SK-N-SH treated with all-trans-retinoic acid at 6 μM for 48 hours (cell line): Measurements from ENCODE around the gene CROCC2.

Experiments used
- ATAC-seq: fragments of 200-7000 bp; cut with Tn5 transposase; 3 replicates; pipeline ENCODE4 v1.9.1; 2020; ENCODE audit warnings: mild to moderate bottlenecking, moderate library complexity
- ARNTL ChIP-seq: fragments of 450-650 bp; formaldehyde crosslinking; IDR thresholded peaks from 2 replicates; pipeline ENCODE4 v1.5.0; 2020; ENCODE audit warnings: low read depth, mild to moderate bottlenecking, moderate library complexity, borderline replicate concordance
- CSDC2 ChIP-seq: fragments of 250-450 bp; sonication (Bioruptor Pico); IDR thresholded peaks from 2 replicates; pipeline ENCODE4 v1.5.0; 2020; ENCODE audit warnings: mild to moderate bottlenecking, moderate library complexity
- ESRRG ChIP-seq: fragments of 250-450 bp; sonication (Bioruptor Pico); IDR thresholded peaks from 2 replicates; pipeline ENCODE4 v1.6.1; 2021; ENCODE audit warnings: mild to moderate bottlenecking
- GLIS3 ChIP-seq: fragments of 250-450 bp; sonication (Bioruptor Pico); IDR thresholded peaks from 2 replicates; pipeline ENCODE4 v1.5.0; 2020; ENCODE audit warnings: mild to moderate bottlenecking, moderate library complexity
- ISL1 ChIP-seq: fragments of 250-450 bp; sonication (Bioruptor Pico); IDR thresholded peaks from 2 replicates; pipeline ENCODE4 v2.1.2; 2022; ENCODE audit warnings: mild to moderate bottlenecking, moderate library complexity
- OSR1 ChIP-seq: fragments of 250-450 bp; sonication (Bioruptor Pico); IDR thresholded peaks from 2 replicates; pipeline ENCODE4 v1.8.0; 2022; ENCODE audit warnings: moderate library complexity, mild to moderate bottlenecking, inconsistent platforms
- PPARA ChIP-seq: fragments of 250-450 bp; sonication (Bioruptor Pico); IDR thresholded peaks from 2 replicates; pipeline ENCODE4 v1.5.0; 2020; ENCODE audit warnings: mild to moderate bottlenecking, borderline replicate concordance
- SNAI2 ChIP-seq: fragments of 250-450 bp; sonication (Bioruptor Pico); IDR thresholded peaks from 2 replicates; pipeline ENCODE4 v1.5.0; 2020; ENCODE audit warnings: mild to moderate bottlenecking, moderate library complexity
- TCF4 ChIP-seq: fragments of 250-450 bp; sonication (Bioruptor Pico); IDR thresholded peaks from 2 replicates; pipeline ENCODE4 v1.8.0; 2021; ENCODE audit warnings: mild to moderate bottlenecking, moderate library complexity, borderline replicate concordance
- TOX ChIP-seq: fragments of 250-450 bp; sonication (Bioruptor Pico); IDR thresholded peaks from 2 replicates; pipeline ENCODE4 v1.8.0; 2021; ENCODE audit warnings: mild to moderate bottlenecking, moderate library complexity, borderline replicate concordance
- ZC3H10 ChIP-seq: fragments of 250-450 bp; sonication (Bioruptor Pico); IDR thresholded peaks from 2 replicates; pipeline ENCODE4 v1.5.1; 2021; ENCODE audit warnings: mild to moderate bottlenecking, moderate library complexity
- ZFP3 ChIP-seq: fragments of 250-450 bp; sonication (Bioruptor Pico); IDR thresholded peaks from 2 replicates; pipeline ENCODE4 v1.5.0; 2020; ENCODE audit warnings: mild to moderate bottlenecking, moderate library complexity
- ZFP30 ChIP-seq: fragments of 450-650 bp; formaldehyde crosslinking; IDR thresholded peaks from 2 replicates; pipeline ENCODE4 v1.5.0; 2022; ENCODE audit warnings: mild to moderate bottlenecking, moderate library complexity
- ZNF565 ChIP-seq: fragments of 450-650 bp; formaldehyde crosslinking; conservative IDR thresholded peaks from 2 replicates; pipeline ENCODE4 v1.5.0; 2020; ENCODE audit warnings: low read depth, mild to moderate bottlenecking, moderate library complexity
- ZNF70 ChIP-seq: fragments of 450-650 bp; formaldehyde crosslinking; IDR thresholded peaks from 2 replicates; pipeline ENCODE4 v1.5.0; 2020; ENCODE audit warnings: mild to moderate bottlenecking, moderate library complexity
- ZNF8 ChIP-seq: fragments of 450-650 bp; formaldehyde crosslinking; IDR thresholded peaks from 2 replicates; pipeline ENCODE4 v1.5.0; 2020; ENCODE audit warnings: mild to moderate bottlenecking, moderate library complexity
- TF ChIP-seq, protein P1 (sequence below): fragments of 250-450 bp; sonication (Bioruptor Pico); IDR thresholded peaks from 2 replicates; pipeline ENCODE4 v1.8.0; 2020; ENCODE audit warnings: mild to moderate bottlenecking, moderate library complexity, borderline replicate concordance
- TF ChIP-seq, protein P2 (sequence below): fragments of 250-450 bp; sonication (Bioruptor Pico); IDR thresholded peaks from 2 replicates; pipeline ENCODE4 v1.8.0; 2021; ENCODE audit warnings: low read depth, mild to moderate bottlenecking, moderate library complexity, borderline replicate concordance
- TF ChIP-seq, protein P3 (sequence below): fragments of 250-450 bp; sonication (Bioruptor Pico); IDR thresholded peaks from 2 replicates; pipeline ENCODE4 v1.5.0; 2020; ENCODE audit warnings: mild to moderate bottlenecking, moderate library complexity
- TF ChIP-seq, protein P4 (sequence below): fragments of 250-450 bp; sonication (Bioruptor Pico); IDR thresholded peaks from 2 replicates; pipeline ENCODE4 v1.5.1; 2020; ENCODE audit warnings: low read depth, mild to moderate bottlenecking, moderate library complexity

The CROCC2 gene

DNA sequence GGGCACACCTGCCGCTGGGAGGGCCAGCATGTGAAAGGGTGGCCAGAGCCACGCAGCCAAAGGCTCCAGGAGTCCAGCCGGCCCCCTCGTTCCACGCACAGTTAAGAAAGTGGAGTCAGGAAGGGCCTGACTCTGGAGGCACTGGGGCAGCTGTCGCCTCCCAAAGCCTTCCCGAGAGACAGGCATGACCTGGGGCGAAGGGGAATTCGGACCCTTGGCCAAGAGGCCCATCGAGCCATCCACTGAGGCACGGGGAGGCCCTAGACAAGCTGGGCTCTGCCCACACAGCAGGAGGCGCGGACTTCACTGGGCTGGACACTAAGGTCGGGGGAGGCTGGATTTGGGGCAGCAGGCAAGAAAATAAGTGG lies 53.8 kb downstream of the CROCC2 start:
- no peak for ATAC-seq
- no peak for TF ChIP-seq PPARA (CRISPR knock-in tag)
- no peak for TF ChIP-seq ZFP3
- TF ChIP-seq, protein P1, sequence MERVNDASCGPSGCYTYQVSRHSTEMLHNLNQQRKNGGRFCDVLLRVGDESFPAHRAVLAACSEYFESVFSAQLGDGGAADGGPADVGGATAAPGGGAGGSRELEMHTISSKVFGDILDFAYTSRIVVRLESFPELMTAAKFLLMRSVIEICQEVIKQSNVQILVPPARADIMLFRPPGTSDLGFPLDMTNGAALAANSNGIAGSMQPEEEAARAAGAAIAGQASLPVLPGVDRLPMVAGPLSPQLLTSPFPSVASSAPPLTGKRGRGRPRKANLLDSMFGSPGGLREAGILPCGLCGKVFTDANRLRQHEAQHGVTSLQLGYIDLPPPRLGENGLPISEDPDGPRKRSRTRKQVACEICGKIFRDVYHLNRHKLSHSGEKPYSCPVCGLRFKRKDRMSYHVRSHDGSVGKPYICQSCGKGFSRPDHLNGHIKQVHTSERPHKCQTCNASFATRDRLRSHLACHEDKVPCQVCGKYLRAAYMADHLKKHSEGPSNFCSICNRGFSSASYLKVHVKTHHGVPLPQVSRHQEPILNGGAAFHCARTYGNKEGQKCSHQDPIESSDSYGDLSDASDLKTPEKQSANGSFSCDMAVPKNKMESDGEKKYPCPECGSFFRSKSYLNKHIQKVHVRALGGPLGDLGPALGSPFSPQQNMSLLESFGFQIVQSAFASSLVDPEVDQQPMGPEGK: no peak
- no peak for TF ChIP-seq OSR1
- TF ChIP-seq ZNF565 (CRISPR knock-in tag): no peak

DNA sequence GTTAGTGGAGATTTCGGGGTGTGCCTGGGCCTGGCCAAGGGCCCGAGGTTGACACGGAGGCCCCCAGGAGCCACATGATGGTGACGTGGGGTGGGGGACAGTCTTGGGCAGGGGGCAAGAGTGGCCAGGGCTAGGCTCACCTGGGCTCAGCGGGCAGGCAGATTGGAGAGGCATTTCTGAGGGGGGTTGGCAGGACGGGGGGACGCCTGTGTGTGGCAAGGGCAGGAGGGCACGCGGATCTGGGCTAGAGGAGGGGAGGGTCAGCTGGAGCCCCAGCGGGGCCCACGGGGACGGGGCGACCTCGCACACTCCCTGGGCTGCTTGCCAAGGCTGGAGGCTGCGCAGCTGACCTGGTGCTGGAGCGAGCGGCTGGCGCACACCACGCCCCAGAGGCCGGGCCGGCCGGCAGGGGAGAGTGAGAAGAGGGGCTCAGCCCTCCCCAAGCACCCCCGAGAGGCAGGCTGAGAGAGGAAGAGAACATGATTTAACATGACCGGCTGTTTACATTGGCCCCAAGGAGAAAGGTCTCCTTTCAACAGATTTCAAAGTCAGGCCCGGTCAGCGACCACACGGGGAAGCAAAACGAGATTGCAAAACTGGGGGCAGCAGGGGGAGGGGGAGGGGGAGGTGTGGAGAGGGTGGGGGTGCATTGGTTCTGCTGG lies 54.3 kb downstream of the CROCC2 start:
- ATAC-seq: no peak; the same call in 2 of the 3 replicates

DNA sequence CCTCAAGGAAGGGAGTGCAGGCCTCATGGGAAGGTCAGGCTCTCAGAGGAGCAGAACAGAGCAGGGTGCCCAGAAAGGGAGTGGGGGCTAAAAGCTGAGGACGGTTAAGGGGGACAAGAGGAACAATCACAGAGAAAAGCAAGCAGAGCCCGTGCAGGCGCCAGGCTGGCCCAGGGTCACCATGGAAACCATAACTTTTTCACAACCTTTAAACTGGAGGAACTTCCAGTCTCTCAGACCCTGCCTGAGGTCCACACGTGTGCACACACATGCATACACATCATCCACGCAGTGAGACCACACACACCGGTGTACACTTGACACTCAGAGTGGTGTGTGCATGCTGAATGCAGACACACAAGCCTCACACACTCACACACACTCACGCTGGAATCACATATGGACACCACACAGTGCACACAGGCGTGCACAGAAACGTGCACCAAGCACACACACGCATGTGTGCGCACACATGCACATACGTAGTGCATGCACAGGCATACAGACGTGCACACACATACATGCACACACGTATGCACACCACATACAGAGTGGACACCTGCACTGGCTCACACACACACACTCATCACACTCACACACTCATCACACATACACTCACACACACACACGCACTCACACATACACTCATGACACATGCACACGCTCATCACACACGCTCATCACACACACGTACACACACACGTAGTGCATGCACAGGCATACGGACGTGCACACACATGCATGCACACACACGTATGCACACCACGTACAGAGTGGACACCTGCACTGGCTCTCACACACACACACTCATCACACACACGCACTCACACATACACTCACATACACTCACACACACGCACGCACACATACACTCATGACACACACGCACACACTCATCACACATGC lies 55.1 kb downstream of the CROCC2 start:
- TF ChIP-seq, protein P2, sequence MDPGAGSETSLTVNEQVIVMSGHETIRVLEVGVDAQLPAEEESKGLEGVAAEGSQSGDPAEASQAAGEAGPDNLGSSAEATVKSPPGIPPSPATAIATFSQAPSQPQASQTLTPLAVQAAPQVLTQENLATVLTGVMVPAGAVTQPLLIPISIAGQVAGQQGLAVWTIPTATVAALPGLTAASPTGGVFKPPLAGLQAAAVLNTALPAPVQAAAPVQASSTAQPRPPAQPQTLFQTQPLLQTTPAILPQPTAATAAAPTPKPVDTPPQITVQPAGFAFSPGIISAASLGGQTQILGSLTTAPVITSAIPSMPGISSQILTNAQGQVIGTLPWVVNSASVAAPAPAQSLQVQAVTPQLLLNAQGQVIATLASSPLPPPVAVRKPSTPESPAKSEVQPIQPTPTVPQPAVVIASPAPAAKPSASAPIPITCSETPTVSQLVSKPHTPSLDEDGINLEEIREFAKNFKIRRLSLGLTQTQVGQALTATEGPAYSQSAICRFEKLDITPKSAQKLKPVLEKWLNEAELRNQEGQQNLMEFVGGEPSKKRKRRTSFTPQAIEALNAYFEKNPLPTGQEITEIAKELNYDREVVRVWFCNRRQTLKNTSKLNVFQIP (CRISPR knock-in tag): no peak
- TF ChIP-seq ARNTL (CRISPR knock-in tag): no peak
- TF ChIP-seq PPARA (CRISPR knock-in tag): no peak
- no peak for TF ChIP-seq ZC3H10 (CRISPR knock-in tag)
- no peak for TF ChIP-seq ZNF8
- no peak for TF ChIP-seq ZNF70 (CRISPR knock-in tag)
- TF ChIP-seq SNAI2: no peak
- TF ChIP-seq GLIS3 (CRISPR knock-in tag): no peak
- TF ChIP-seq TCF4 (CRISPR knock-in tag): no peak
- TF ChIP-seq TOX (CRISPR knock-in tag): no peak
- TF ChIP-seq ZFP30 (CRISPR knock-in tag): no peak
- no peak for ATAC-seq

More for the DNA sequence above, 54.3 kb downstream of the CROCC2 start:
- no peak for TF ChIP-seq TCF4 (CRISPR knock-in tag)
- no peak for TF ChIP-seq ZFP3
- no peak for TF ChIP-seq ARNTL (CRISPR knock-in tag)
- TF ChIP-seq CSDC2 (CRISPR knock-in tag): no peak
- TF ChIP-seq ZFP30 (CRISPR knock-in tag): no peak
- no peak for TF ChIP-seq PPARA (CRISPR knock-in tag)
- no peak for TF ChIP-seq ZC3H10 (CRISPR knock-in tag)
- TF ChIP-seq, protein P3, sequence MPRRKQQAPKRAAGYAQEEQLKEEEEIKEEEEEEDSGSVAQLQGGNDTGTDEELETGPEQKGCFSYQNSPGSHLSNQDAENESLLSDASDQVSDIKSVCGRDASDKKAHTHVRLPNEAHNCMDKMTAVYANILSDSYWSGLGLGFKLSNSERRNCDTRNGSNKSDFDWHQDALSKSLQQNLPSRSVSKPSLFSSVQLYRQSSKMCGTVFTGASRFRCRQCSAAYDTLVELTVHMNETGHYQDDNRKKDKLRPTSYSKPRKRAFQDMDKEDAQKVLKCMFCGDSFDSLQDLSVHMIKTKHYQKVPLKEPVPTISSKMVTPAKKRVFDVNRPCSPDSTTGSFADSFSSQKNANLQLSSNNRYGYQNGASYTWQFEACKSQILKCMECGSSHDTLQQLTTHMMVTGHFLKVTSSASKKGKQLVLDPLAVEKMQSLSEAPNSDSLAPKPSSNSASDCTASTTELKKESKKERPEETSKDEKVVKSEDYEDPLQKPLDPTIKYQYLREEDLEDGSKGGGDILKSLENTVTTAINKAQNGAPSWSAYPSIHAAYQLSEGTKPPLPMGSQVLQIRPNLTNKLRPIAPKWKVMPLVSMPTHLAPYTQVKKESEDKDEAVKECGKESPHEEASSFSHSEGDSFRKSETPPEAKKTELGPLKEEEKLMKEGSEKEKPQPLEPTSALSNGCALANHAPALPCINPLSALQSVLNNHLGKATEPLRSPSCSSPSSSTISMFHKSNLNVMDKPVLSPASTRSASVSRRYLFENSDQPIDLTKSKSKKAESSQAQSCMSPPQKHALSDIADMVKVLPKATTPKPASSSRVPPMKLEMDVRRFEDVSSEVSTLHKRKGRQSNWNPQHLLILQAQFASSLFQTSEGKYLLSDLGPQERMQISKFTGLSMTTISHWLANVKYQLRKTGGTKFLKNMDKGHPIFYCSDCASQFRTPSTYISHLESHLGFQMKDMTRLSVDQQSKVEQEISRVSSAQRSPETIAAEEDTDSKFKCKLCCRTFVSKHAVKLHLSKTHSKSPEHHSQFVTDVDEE (CRISPR knock-in tag): no peak
- no peak for TF ChIP-seq ESRRG (CRISPR knock-in tag)
- TF ChIP-seq ISL1: no peak
- TF ChIP-seq TOX (CRISPR knock-in tag): no peak
- TF ChIP-seq OSR1: no peak
- TF ChIP-seq, protein P1: no peak
- TF ChIP-seq ZNF70 (CRISPR knock-in tag): no peak
- TF ChIP-seq SNAI2: no peak
- TF ChIP-seq, protein P2 (CRISPR knock-in tag): no peak
- TF ChIP-seq, protein P4, sequence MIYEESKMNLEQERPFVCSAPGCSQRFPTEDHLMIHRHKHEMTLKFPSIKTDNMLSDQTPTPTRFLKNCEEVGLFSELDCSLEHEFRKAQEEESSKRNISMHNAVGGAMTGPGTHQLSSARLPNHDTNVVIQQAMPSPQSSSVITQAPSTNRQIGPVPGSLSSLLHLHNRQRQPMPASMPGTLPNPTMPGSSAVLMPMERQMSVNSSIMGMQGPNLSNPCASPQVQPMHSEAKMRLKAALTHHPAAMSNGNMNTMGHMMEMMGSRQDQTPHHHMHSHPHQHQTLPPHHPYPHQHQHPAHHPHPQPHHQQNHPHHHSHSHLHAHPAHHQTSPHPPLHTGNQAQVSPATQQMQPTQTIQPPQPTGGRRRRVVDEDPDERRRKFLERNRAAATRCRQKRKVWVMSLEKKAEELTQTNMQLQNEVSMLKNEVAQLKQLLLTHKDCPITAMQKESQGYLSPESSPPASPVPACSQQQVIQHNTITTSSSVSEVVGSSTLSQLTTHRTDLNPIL: no peak
- no peak for TF ChIP-seq ZNF8
